ENCODE measurements around the gene SLX4. TPM values are rescaled to one million over a fixed set of nuclear protein-coding genes. Genes with fewer than 3 reads are reported as not detected.
A peak's percentile ranks its signal among the peaks of the same experiment; 100 is the strongest.

The SLX4 gene
- total RNA-seq, 2 donors from 2014 or later = 13.4 to 18.4 TPM

DNA sequence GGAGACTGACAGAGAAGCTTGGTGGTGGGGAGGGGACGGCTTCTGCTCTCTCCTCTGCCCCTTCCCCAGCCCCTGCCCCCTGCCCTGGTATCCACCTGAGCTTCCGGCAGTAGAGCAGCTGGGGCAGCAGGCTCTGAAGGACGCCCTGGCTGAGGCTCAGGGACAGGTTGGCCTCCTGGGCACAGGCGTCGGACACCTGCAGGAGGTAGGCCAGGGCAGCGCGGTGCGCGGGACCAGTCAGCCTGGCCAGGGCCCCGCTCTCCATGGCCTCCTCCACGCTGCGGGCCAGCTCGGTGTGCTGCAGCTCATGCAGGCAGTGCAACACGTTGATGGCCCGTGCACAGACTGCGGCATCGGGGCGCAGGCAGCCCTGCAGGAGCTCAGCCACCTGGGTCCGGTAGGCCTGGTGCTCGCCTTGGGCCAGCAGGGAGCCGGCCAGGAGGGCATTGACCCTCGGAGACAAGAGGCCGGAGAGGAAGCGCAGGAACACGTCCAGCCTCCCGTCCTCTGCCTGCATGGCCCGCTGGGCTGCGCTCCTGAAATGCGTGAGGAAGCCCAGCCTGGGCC lies 48.4 kb downstream of the SLX4 start:
- no peaks in the 10 kb centered on the region for H3K27me3 Mint-ChIP-seq
- H3K4me1 Mint-ChIP-seq (ENCODE audit: low read depth in 2 of 2) = peaks cover 0 to 3% of the 10 kb centered on the region in 2 donors
- peak in 1 of 2 donors; percentile 58 for ATAC-seq
- H3K27ac Mint-ChIP-seq = no peak overlapping the region
- no peak for DNase-seq (ENCODE audit: low spot score)
- H3K36me3 Mint-ChIP-seq = no peaks in the 10 kb centered on the region
- H3K4me3 Mint-ChIP-seq = no peak overlapping the region
- no peaks in the 10 kb centered on the region for H3K9me3 Mint-ChIP-seq

DNA sequence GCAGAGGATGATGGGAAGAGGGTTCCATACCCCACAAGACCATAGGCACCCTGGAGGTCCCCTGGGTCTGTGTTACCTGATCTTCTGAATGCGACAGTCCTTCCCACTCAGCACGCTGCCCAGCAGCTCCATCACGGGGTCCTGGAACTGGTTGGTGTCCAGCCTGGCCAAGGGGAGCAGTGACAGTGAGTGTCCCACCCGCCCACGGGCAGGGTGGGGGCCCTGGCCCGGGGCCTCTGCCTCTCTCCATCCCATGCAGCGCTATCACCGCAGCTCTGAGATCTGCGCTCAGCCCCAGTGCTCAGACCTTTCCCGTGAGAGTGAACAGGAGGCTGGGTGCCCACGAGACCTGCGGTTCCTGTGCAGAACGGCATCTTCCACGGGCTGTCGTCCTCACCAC lies 49.8 kb downstream of the SLX4 start:
- H3K36me3 Mint-ChIP-seq = no peaks in the 10 kb centered on the region
- no peak for ATAC-seq
- no peaks in the 10 kb centered on the region for H3K27me3 Mint-ChIP-seq
- H3K4me1 Mint-ChIP-seq (ENCODE audit: low read depth in 2 of 2) = peaks cover 0 to 3% of the 10 kb centered on the region in 2 donors
- DNase-seq (ENCODE audit: low spot score) = no peak
- no peak overlapping the region for H3K4me3 Mint-ChIP-seq
- H3K27ac Mint-ChIP-seq = no peak overlapping the region
- H3K9me3 Mint-ChIP-seq = no peaks in the 10 kb centered on the region

- no peaks in the 10 kb centered on the region for H3K27me3 Mint-ChIP-seq
- H3K4me3 Mint-ChIP-seq = no peak overlapping the region
- peak; percentile 42 for DNase-seq (ENCODE audit: low spot score)
- peaks cover 18% of the 10 kb centered on the region for H3K36me3 Mint-ChIP-seq
- peaks cover 9% of the 10 kb centered on the region for H3K9me3 Mint-ChIP-seq
- H3K4me1 Mint-ChIP-seq (ENCODE audit: low read depth in 2 of 2) = peaks cover 11 to 16% of the 10 kb centered on the region in 2 donors
- H3K27ac Mint-ChIP-seq = no peak overlapping the region
- no peak for ATAC-seq
These were observed 57.0 kb downstream of the SLX4 start for GRCh38 chr16:3554351-3554928.

DNA sequence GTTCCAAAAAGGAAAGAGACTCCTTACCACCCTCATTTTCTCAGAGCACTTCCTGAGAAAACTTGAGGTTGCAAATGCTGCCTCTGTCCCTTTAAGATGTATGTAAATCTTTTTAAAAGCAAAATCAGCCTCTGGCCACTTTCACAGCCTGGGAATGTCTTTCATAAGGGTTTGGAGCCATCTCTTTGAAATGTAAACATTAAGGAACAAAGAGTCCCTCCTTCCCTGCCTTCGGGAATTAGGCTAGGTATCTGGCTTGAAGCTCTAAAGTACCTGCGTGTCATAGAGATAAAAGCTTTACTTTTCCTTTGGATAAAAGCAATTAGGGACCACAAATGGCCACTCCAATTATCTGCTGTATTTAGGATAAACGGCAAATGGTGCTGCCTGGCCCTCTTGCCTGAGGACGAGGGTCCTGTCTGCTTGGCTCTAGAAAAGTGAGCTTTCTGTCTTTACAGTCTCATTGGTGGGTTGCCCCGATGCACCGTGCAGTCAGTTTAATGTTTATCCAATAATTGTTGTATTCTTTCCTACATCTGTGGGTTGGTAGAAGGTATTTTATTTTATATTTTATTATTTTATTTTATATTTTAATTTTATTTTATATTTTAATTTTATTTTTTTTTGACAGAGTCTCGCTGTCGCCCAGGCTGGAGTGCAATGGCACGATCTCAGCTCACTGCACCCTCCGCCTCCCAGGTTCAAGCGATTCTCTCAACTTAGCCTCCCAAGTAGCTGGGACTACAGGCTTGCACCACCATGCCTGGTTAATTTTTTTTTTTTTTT lies 58.1 kb downstream of the SLX4 start:
- Mint-ChIP-seq H3K27me3 (no peaks in the 10 kb centered on the region), H3K27ac (no peak overlapping the region)
- no peak for ATAC-seq

GRCh38 chr16:3550851-3551847 lies 60.3 kb downstream of the SLX4 start:
- ATAC-seq = no peak
- H3K4me1 Mint-ChIP-seq (ENCODE audit: low read depth in 2 of 2) = peaks cover 11 to 16% of the 10 kb centered on the region in 2 donors
- peak; percentile 16 for DNase-seq (ENCODE audit: low spot score)
- peaks cover 18% of the 10 kb centered on the region for H3K36me3 Mint-ChIP-seq
- H3K27me3 Mint-ChIP-seq = no peaks in the 10 kb centered on the region
- H3K27ac Mint-ChIP-seq = peak overlapping the region in 1 of 2 donors; percentile 19
- H3K9me3 Mint-ChIP-seq = peaks cover 9% of the 10 kb centered on the region
- H3K4me3 Mint-ChIP-seq = no peak overlapping the region

More for the DNA sequence above, 58.1 kb downstream of the SLX4 start:
- peaks cover 9% of the 10 kb centered on the region for H3K9me3 Mint-ChIP-seq
- no peak overlapping the region for H3K4me3 Mint-ChIP-seq
- peak; percentile 22 for DNase-seq (ENCODE audit: low spot score)
- peaks cover 18% of the 10 kb centered on the region for H3K36me3 Mint-ChIP-seq
- H3K4me1 Mint-ChIP-seq (ENCODE audit: low read depth in 2 of 2) = peaks cover 11 to 16% of the 10 kb centered on the region in 2 donors

GRCh38 chr16:3549906-3550305 lies 61.5 kb downstream of the SLX4 start:
- Mint-ChIP-seq H3K27me3 (no peaks in the 10 kb centered on the region), H3K9me3 (peaks cover 9% of the 10 kb centered on the region), H3K4me3 (no peak overlapping the region), H3K4me1 (ENCODE audit: low read depth in 2 of 2) (peaks cover 11 to 19% of the 10 kb centered on the region in 2 donors), H3K36me3 (peaks cover 18% of the 10 kb centered on the region), H3K27ac (no peak overlapping the region)
- ATAC-seq (no peak), DNase-seq (ENCODE audit: low spot score) (peak; percentile 53)

DNA sequence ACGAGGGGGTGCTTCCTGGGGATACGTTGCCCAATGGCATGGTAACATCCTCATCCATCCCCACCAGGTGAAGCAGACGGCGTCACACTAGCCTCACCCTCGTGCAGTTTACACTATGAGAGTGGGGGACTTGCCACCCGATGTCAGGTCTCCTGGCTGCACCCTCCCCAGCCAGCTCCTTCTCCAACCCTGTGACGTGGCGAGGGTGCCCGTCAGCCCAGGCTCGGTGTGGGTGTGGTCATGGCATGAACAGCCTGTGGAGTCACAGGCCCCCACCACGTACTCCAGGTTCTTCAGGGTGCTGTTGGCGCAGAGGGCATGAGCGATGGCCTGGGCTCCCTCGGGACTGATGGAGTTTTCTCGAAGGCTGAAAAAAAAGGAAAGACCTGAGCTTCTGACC lies 62.5 kb downstream of the SLX4 start:
- H3K36me3 Mint-ChIP-seq = peaks cover 18% of the 10 kb centered on the region
- peaks cover 11 to 19% of the 10 kb centered on the region in 2 donors for H3K4me1 Mint-ChIP-seq (ENCODE audit: low read depth in 2 of 2)
- no peaks in the 10 kb centered on the region for H3K27me3 Mint-ChIP-seq
- DNase-seq (ENCODE audit: low spot score) (peak; percentile 48), ATAC-seq (peak in 1 of 2 donors; percentile 15)
- H3K9me3 Mint-ChIP-seq = peaks cover 9% of the 10 kb centered on the region
- no peak overlapping the region for H3K4me3 Mint-ChIP-seq
- H3K27ac Mint-ChIP-seq = no peak overlapping the region

- DNase-seq (ENCODE audit: low spot score) (peak; percentile 32), ATAC-seq (peak; percentile 27 to 58)
- peaks cover 11 to 19% of the 10 kb centered on the region in 2 donors for H3K4me1 Mint-ChIP-seq (ENCODE audit: low read depth in 2 of 2)
- H3K27me3 Mint-ChIP-seq = no peaks in the 10 kb centered on the region
- peaks cover 9% of the 10 kb centered on the region for H3K9me3 Mint-ChIP-seq
- no peak overlapping the region for H3K4me3 Mint-ChIP-seq
- no peak overlapping the region for H3K27ac Mint-ChIP-seq
- peaks cover 18% of the 10 kb centered on the region for H3K36me3 Mint-ChIP-seq
These were observed 63.0 kb downstream of the SLX4 start for GRCh38 chr16:3548445-3548844.

DNA sequence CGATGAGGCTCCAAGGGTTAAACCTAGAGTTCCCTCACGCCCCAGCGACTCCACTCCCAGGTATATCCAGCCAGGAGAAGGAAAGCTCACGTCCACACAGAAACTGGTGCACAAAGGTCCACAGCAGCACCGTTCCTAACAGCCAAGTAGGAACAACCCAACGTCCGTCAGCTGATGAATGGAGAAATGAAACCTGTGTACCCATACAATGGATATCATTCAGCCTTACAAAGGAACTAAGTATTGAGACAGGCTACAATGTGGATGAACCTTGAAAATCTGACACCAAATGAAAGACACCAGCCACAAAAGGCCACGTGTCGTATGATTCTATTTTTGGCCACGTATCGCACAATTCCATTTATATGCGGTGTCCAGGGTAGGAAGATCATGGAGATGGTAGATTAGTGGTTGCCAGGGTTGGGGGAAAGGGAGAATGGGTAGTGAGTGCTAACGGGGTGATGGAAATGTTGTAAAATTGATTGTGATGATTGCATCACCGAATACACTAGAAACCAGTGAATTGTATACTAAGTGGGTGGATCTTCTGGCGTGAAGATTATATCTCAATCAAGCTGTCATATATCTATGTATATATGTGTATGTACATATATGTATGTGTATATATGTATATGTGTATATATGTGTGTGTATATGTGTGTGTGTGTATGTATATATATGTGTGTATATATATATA lies 64.3 kb downstream of the SLX4 start:
- Mint-ChIP-seq H3K27ac (no peak overlapping the region), H3K9me3 (peaks cover 9% of the 10 kb centered on the region), H3K27me3 (no peaks in the 10 kb centered on the region), H3K4me1 (ENCODE audit: low read depth in 2 of 2) (peaks cover 11 to 18% of the 10 kb centered on the region in 2 donors), H3K4me3 (no peak overlapping the region), H3K36me3 (peaks cover 17% of the 10 kb centered on the region)
- DNase-seq (ENCODE audit: low spot score) (no peak), ATAC-seq (no peak)

DNA sequence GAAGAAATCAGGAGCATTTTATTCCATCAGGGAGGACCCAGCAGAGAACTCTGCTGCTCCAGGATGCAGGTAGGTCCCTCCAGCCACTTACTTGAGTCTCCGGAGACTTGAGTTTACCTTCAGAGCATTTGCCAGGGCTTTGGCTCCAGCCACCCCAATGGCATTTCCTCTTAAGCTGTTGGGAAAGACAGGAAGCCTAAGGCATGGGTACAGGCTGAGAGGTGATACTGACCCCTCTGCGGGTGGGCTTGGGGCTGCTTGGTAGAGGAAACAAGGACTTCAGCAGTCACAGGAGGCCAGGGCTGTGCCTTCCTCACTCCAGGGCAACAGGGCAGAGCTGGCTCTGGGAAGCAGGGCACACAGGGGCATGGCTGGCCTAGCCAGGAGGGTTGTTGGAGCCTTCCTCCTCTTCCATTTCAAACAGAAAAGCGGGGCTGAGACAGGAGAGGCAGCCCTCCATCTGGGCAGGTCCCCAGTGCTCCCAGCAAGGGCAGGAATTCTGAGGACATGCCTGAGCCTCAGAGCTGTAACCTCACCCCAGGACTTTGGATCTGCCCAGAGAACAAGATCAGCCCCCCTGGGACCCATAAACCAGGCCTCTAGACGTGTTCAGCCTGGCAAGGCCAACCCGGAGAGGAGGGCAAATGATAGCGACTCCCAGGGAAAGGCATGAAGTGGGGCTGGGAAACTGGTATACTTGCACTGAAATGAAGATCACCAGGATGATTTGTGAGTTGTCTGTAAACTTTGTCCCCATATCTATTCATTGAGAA lies 68.6 kb downstream of the SLX4 start:
- Mint-ChIP-seq H3K4me1 (ENCODE audit: low read depth in 2 of 2) (peaks cover 0 to 3% of the 10 kb centered on the region in 2 donors), H3K27ac (peak overlapping the region in 1 of 2 donors; percentile 53), H3K4me3 (no peak overlapping the region), H3K9me3 (no peaks in the 10 kb centered on the region), H3K27me3 (no peaks in the 10 kb centered on the region), H3K36me3 (no peaks in the 10 kb centered on the region)
- ATAC-seq (no peak), DNase-seq (ENCODE audit: low spot score) (peak; percentile 1)

- H3K36me3 Mint-ChIP-seq = no peaks in the 10 kb centered on the region
- no peak for ATAC-seq
- H3K27ac Mint-ChIP-seq = peak overlapping the region in 1 of 2 donors; percentile 53
- H3K27me3 Mint-ChIP-seq = no peaks in the 10 kb centered on the region
- peak; percentile 57 for DNase-seq (ENCODE audit: low spot score)
- peaks cover 0 to 3% of the 10 kb centered on the region in 2 donors for H3K4me1 Mint-ChIP-seq (ENCODE audit: low read depth in 2 of 2)
- no peaks in the 10 kb centered on the region for H3K9me3 Mint-ChIP-seq
- no peak overlapping the region for H3K4me3 Mint-ChIP-seq
These were observed 69.8 kb downstream of the SLX4 start for GRCh38 chr16:3541527-3542155.

GRCh38 chr16:3538222-3538621 lies 73.2 kb downstream of the SLX4 start:
- no peak for DNase-seq (ENCODE audit: low spot score)
- Mint-ChIP-seq H3K27me3 (no peaks in the 10 kb centered on the region), H3K4me1 (ENCODE audit: low read depth in 2 of 2) (peaks cover 12 to 15% of the 10 kb centered on the region in 2 donors), H3K27ac (no peak overlapping the region), H3K36me3 (no peaks in the 10 kb centered on the region), H3K9me3 (no peaks in the 10 kb centered on the region), H3K4me3 (no peak overlapping the region)
- no peak for ATAC-seq
